ENCODE measurements around the gene OR6C75. TPM values are rescaled to one million over a fixed set of nuclear protein-coding genes. Genes with fewer than 3 reads are reported as not detected.
"Not testable (repeated sequence)": the region's sequence is repeated elsewhere in the genome, so short reads cannot be mapped to it uniquely, and the experiment has no call there.

The OR6C75 gene
- not detected for total RNA-seq
- long read RNA-seq, result 0 reads

DNA sequence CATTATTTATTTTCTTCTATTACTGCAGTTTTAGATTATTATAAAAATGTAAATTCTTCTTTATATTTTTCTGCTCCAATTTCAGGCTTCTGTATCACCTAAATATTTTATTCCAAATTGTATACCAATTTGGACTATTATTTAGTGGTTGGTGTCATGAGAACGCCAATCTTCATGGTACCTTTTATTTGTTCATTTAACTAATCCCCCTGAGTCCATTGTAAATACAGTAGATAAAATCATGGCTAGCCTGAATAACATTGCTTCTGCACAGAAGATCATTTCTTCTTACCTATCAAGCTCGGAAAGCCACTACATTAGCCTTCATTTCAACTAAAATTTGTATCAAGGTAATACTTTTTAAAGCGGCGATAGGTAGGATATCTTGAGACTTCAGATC, at the start of gene OR6C75:
Gene OR6C75, plus strand, starts transcription at position 301 of the 400 bp plus-strand sequence. CDS start 2,136 bp downstream, outside the sequence.
- no peak for DNase-seq (ENCODE audit: low spot score)

DNA sequence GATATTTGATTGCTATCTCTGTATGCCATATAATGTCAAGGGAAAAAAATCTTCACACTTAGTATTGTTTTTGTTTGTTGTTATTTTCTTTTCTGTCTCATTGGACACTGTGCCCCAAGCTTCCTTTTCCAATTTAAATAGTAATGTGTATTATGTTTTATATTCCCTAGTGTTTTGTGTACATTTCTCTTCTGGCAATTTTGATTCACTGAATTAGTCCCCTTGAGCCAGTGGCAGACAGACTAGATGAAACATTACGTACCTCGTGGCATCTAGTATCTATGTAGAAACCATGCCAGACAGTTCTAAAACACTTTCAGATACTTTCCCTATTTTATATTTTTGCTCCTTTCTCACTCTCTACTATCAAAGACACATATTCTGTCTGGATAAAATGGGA, 48.7 kb upstream of the OR6C75 start, which contains the start of gene OR6C1:
Gene OR6C1, plus strand, starts transcription at position 301 of the 400 bp plus-strand sequence. CDS start 6,257 bp downstream, outside the sequence.
- no peak for DNase-seq (ENCODE audit: low spot score)

DNA sequence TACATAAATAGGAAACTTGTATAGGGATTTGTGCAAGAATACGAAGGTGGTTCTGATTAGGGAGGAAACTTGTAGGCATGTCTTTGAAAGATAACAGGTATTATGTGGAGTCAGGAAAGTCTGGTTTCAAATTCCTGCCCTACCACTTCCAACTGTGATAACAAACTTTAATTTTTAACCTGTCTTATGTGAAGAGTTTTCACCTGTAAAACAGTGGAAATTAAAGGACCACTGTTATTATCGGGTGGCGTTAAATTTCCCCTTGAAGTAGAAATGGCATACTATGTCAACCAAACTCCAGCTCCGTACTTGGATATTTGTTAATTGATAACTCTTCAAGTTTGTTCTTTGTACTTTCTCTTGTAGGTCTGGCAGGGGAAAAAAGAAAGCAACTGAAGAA, 42.6 kb upstream of the OR6C75 start:
- no peak for DNase-seq (ENCODE audit: low spot score)

DNA sequence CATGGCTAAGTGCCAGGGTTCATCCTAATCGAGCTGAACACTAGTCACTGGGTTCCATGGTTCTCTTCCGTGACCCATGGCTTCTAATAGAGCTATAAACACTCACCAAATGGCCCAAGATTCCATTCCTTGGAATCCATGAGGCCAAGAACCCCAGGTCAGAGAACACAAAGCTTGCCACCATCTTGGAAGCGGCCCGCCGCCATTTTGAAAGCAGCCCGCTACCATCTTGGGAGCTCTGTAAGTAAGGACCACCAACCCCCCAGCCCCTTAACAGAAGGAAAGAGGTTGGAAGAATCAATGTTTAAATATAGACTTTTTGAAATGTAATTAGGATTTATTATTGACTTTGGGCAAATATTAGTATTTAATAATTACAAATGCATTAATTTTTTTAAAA, 37.0 kb upstream of the OR6C75 start:
- not testable (repeated sequence) for DNase-seq (ENCODE audit: low spot score)

DNA sequence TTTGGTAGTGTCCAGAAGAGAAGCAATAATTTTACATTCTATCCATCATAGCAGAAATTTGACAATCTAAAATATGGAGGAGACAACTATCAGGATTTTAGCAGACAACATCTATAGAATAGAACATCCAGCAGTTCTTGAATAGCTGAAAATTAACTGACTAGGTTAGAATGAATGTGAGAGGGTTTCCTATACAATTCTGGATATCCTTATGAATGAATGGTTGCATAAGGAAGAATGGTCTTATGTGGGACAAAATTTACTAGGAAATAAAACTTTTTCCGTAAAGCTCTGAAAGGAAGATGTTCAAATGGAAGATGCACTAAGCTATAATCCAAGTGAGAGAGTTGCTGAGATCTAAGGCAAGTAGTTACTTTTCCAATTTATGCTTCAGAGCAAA, 32.3 kb upstream of the OR6C75 start, which contains the start of gene OR6C3:
Gene OR6C3, plus strand, starts transcription at position 301 of the 400 bp plus-strand sequence. CDS start 955 bp downstream, outside the sequence.
- DNase-seq (ENCODE audit: low spot score), result no peak

DNA sequence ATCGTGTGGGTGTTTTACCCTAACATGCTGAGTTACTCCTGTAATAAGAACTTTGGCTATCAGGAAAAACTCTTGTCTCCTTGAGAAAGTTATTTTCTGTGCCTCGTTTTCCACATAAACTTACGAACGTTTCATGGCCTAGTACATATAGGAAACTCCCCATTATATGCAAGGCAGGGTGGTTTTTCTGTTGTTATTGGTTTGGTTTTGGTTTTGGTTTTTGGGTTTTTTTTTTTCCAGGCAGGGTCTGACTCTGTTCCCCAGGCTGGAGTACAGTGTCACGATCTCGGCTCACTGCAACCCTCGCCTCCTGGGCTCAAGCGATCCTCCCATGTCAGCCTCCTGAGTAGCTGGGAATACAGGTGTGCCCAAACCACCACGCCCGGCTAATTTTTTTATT, 26.8 kb upstream of the OR6C75 start:
- DNase-seq (ENCODE audit: low spot score), result no peak

DNA sequence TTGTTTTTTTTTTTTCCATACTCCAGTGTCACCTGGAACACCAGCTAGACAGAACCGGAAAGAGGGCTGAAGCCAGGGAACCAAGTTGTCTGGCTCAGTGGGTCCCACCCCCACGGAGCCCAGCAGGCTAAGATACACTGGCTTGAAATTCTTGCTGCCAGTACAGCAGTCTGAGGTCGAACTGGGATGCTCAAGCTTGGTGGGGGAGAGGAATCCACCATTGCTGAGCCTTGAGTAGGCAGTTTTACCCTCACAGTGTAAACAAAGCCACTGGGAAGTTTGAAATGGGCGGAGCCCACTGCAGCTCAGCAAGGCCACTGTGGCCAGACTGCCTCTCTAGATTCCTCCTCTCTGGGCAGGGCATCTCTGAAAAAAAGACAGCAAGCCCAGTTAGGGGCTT, 7.4 kb upstream of the OR6C75 start:
- DNase-seq (ENCODE audit: low spot score), result not testable (repeated sequence)

DNA sequence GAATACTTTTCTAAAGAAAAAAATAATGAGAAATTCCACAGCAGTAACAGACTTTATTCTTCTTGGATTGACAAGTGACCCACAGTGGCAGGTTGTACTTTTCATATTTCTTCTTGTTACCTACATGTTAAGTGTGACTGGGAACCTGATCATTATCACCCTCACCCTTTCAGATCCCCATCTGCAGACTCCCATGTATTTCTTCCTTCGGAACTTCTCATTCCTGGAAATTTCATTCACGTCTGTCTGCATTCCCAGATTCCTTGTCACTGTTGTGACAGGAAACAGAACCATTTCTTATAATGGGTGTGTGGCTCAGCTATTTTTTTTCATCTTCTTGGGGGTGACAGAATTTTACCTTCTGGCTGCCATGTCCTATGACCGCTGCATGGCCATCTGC, 2.3 kb downstream of the OR6C75 start:
- DNase-seq (ENCODE audit: low spot score), result no peak

DNA sequence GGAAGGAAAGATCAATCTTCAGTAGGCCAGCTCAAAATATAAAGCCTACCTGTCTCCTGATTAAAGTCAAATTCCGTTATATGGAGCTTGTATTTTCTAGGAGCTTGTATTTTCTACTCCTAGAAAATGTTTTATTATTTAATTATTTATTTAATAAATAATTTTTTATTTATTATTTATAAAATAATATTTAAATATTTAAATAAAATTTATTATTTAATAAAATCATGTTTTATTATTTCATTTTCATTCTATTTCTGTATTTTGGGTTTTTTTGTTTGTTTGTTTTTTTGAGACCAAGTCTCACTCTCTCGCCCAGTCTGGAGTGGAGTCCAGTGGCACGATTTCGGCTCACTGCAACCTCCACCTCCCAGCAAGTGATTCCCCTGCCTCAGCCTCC, 9.7 kb downstream of the OR6C75 start:
- no peak for DNase-seq (ENCODE audit: low spot score)

DNA sequence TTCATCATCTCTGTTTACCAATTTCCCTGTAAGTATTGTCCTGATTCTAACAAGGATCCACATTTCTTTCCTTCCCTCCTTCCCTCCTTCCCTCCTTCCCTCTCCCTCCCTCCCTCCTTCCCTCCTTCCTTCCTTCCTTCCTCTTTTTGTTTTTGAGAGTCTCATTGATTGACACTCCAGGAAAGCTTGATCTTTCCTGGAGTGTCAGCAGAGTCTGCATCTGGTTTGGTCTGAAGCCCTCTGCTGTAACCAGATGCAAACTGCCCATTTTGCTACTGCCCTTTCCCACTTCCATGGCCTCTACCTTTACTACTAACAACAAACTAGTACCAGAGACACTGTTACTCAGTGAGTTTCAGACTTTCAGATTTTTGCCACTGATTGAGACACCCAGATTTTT, 23.1 kb downstream of the OR6C75 start:
- no peak for DNase-seq (ENCODE audit: low spot score)

DNA sequence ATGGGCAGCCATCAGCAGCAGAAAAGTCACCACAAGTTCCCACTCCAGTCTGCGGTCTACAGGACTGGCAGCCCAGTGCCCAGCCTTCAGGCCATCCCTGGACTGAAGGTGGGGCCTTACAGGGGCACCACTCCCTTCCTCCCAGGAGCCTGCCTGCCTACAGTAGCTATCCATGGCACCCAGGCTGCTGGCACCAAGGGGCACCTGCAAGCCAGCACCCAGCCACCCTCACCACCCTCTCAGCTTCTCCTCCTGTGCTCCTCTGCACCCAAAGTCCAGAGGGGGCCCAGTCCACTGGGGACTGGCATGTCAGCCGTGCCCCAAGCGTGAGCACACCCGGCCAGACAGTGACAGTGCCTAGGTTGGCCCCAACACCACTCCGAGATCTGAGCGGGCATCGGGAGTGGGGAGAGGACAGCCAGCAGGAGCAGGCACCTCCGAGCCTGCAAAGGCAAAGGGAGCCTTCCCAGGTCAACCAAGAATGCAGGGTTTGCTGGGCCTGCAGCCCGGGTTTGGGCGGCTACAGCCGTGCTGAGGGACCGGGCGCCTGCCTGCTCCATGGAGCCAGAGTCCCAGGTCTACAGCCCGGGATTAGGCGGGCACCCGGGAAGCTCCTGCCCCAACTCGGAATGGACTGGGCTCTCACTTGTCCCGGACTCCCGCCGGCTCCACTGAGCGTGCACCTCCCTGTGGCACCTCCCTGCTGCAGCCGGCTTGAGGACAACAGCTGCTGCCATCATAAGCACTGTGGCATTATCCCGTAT, 29.4 kb downstream of the OR6C75 start:
- DNase-seq (ENCODE audit: low spot score), result no peak

DNA sequence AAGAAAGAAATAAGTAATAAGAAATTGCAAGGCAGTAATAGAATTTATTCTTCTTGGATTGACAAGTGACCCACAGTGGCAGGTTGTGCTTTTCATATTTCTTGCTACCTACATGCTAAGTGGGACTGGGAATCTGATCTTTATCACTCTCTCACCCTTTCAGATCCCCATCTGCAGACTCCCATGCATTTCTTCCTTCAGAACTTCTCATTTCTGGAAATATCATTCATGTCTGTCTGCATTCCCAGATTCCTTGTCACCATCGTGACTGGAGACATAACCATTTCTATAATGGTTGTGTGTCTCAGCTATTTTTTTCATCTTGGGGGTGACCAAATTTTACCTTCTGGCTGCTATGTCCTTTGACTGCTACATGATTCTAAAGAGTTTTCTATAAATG, 33.6 kb downstream of the OR6C75 start:
- DNase-seq (ENCODE audit: low spot score), result no peak

DNA sequence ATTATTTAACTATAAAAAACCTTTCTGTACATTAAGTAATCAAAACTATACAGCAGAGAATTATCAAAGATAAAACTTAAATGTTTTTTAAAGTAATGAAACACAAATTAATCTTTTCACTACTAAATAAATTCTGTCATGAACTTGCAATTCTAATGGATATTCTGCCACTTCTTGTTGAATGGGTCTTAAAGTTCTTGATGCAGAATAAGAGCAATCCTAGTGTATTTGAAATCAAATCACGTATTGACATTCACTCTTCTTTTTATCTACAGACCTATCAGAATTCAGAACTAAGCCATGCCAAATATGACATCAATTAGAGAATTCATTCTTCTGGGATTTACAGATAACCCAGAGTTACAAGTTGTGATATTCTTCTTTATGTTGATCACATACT, 37.5 kb downstream of the OR6C75 start, which contains the start of gene OR6C65:
Gene OR6C65, plus strand, starts transcription at position 301 of the 400 bp plus-strand sequence. Its CDS starts 0 bp downstream, at position 301.
- no peak for DNase-seq (ENCODE audit: low spot score)

DNA sequence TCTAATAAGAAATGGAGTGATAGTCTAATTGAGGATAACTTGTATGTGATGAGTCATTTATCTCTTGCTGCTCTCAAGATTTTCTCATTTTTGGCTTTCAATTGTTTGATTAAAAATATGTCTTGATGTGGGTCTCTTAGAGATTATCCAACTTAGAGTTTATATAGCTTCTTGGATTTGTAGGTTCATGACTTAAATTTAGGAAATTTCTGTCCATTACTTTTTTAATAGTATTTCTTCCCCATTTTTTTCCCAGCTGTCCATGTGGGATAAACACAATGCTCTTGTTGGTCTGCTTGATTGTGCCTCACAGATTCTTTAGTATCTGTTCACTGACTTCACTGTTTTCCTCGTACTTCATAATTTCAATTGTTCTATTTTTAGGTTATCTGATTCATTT, 45.1 kb downstream of the OR6C75 start:
- no peak for DNase-seq (ENCODE audit: low spot score)

DNA sequence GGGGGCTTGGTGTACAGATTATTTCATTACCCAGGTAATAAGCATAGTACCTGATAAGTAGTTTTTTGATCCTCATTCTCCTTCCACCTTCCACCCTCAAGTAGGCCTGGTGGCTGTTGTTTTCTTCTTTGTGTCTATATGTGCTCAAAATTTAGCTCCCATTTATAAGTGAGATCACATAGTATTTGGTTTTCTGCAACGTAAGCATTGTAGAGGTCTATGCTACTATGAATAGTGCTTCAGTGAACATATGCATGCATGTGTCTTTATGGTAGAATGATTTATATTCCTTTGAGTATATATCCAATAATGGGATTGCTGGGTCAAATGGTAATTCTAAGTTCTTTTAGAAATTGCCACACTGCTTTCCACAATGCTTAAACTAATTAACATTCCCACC, 46.4 kb downstream of the OR6C75 start:
- DNase-seq (ENCODE audit: low spot score), result not testable (repeated sequence)

DNA sequence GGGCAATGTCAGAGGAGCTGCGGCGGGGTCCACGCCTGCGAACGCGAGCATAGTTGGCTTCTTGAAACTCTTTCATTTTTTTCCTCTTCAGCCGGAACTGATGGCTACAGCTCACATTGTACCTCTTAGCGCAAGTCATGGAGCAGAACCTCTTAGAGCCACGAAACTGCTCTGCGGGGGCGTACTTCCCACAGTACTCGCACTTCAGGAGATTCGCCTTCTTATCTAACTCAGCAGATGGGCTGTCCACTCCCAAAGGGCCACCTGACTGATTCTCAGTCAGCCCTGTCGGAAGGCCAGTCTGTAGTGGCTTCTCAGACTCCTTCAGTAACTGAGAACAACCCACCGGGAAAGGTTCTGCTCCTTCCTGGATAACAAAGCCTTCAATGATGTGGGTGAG, 49.4 kb downstream of the OR6C75 start:
- DNase-seq (ENCODE audit: low spot score), result not testable (repeated sequence)

DNA sequence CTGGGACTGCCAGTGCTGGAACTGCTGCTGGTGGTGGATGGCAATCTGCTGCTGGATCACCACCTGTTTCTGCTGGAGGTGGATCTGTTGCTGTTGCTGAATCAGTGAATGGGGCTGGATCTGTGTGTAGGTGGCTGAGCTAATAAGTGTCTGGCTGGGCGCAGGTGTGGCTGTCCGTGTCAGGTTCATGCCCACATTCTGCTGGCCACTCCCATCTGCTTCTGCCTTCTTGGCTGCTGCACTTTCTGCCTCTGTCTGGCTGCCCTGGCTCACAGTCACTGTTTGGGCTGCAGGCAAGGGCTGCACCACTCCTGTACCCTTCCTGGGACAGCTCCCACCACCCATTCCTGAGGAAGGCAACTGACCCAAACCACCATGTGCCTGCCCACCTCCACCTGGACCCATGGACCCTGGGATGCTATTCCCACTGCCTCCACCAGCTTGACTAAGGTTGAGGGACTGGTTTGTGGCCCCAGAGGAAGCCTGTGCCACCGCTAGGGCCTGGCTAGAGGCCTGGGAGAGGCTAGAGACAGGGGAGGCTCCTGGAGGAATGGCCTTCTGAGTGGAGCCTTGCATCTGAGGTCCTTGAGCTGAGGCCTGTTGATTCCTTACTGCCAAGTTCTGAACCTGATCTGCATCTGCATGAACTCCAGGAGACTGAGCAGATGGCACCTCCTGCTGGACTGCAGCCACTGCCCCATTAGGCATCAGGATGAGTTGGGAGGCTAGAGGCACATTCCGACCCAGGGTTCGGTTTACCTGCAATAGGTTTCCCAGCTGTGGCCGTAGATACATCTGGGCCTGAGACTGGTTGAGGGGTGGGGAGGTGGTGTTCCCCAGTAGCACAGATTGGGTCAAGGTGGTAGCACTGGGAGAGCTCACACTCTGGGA, 51.0 kb downstream of the OR6C75 start:
- DNase-seq (ENCODE audit: low spot score), result not testable (repeated sequence)

DNA sequence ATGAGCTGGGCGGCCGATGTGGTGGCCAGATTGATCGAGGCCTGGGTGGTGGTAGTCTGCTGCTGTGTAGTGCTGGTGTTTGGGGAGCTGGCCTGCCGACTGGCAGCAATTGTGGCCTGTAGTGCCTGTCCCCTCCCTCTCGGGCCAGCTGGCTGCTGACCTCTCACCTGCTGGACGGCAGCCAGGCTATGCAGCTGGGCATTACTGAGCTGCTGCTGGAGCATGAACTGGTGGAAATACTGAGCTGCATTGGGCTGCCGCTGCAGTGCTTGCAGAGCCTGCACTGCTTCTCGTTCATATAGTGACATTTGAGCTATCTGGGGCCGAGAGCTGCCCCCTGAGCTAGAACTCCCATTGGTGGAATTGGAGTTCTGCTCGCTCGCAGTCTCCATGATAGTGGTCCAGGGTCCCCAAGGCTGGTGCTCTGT, 51.6 kb downstream of the OR6C75 start:
- DNase-seq (ENCODE audit: low spot score), result not testable (repeated sequence)

DNA sequence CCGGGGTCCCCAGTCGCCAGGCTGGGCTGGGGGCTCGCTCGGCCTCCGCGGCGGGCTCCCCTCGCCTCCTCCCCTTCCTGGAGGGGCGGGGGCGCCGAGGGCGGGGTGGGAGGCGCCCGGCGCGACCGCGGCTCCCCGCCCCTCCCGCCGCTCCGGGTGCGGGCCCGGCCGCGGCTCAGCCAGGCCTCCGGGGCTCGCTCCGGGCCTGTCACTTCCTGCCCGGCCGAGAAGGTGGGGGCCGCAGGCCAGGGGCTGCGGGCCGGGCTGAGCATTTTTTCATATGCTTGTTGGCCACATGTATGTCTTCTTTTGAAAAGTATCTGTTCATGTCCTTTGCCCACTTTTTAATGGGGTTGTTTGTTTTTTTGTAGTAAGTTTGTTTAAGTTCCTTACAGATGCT, 52.1 kb downstream of the OR6C75 start:
- not testable (repeated sequence) for DNase-seq (ENCODE audit: low spot score)

DNA sequence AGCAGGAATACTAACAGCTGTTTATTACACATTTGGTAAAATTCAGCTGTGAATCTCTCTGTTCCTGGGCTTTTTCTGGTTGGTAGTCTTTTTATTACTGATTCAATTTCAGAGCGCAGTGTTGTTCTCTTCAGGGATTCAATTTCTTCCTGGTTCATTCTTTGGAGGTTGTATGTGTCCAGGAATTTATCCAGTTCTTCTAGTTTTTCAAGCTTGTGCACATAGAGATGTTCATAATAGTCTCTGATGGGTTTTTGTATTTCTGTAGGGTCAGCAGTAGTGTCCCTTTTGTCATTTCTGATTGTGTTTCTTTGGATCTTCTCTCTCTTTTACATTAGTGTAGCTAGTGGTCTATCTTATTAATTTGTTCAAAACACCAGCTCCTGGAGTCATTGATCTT, 54.2 kb downstream of the OR6C75 start:
- no peak for DNase-seq (ENCODE audit: low spot score)

Measured in mesenteric fat pad (tissue), 1 donor.